ENCODE measurements around the gene GATAD2A. TPM values are rescaled to one million over a fixed set of nuclear protein-coding genes. Genes with fewer than 3 reads are reported as not detected.

Gene GATAD2A
- total RNA-seq, 1 experiment from 2014 or later: 189 TPM

GRCh38 chr19:19514881-19515641, 109.6 kb downstream of the GATAD2A start, which contains the start of gene TSSK6:
Gene TSSK6, minus strand, starts transcription at chr19:19515548. Its CDS starts 121 bp downstream, at chr19:19515427.
- H3K27ac ChIP-seq (ENCODE audit: insufficient read length, low read depth, low read length): no peak within 1 kb of the TSS
- H3K4me1 ChIP-seq (ENCODE audit: insufficient read depth, low read length): no peaks in the 10 kb centered on the region
- H2BK5ac ChIP-seq (ENCODE audit: insufficient read length, low read length): no peak within 1 kb of the TSS
- TF ChIP-seq CTCF (conservative IDR thresholded peaks at IDR 0.05): no peak
- no peak within 1 kb of the TSS for H3K56ac ChIP-seq (ENCODE audit: insufficient read length, low read depth, low read length)
- H3K36me3 Mint-ChIP-seq (ENCODE audit: insufficient read depth in 1 of 3, low read depth in 3 of 3): peaks cover 4 to 22% (median 11%) of the 10 kb centered on the region in 3 experiments; a peak in 6 of 7 replicates
- H2BK20ac ChIP-seq (ENCODE audit: low read depth, low read length, poor library complexity, severe bottlenecking): no peak within 1 kb of the TSS
- no peaks in the 10 kb centered on the region for H3K9me3 ChIP-seq (ENCODE audit: control insufficient read depth, low read depth, low read length)
- no CpG with 5 or more reads among the region's 74 CpGs for WGBS (ENCODE audit: extremely low coverage, insufficient read length, low lambda C conversion rate)
- H3K27me3 ChIP-seq (ENCODE audit: insufficient read depth, low read length): no peaks in the 10 kb centered on the region
- H3K18ac ChIP-seq (ENCODE audit: insufficient read length, low read depth, low read length): peak within 1 kb of the TSS; percentile 69
- peaks cover 4% of the 10 kb centered on the region; the same call in 1 of the 2 replicates for H3K27me3 Mint-ChIP-seq (ENCODE audit: low read depth)
- peak within 1 kb of the TSS; percentile 85 for H3K9ac ChIP-seq (ENCODE audit: extremely low read depth, insufficient read length, low read length)
- H3T11ph ChIP-seq (ENCODE audit: low read length): no peak within 1 kb of the TSS
- no peak within 1 kb of the TSS for H4K5ac ChIP-seq (ENCODE audit: insufficient read length, low read depth, low read length)
- DNase-seq: no peak
- peaks cover 3% of the 10 kb centered on the region for H3K79me1 ChIP-seq (ENCODE audit: insufficient read depth, low read depth, low read length, poor library complexity, severe bottlenecking)
- H3K23ac ChIP-seq (ENCODE audit: insufficient read length, low read depth, low read length): no peak within 1 kb of the TSS
- H2AK5ac ChIP-seq (ENCODE audit: insufficient read length, low read length): no peak within 1 kb of the TSS
- no peaks in the 10 kb centered on the region for H4K20me1 ChIP-seq (ENCODE audit: control insufficient read depth, insufficient read depth, insufficient read length)
- no peak within 1 kb of the TSS for H3K4ac ChIP-seq (ENCODE audit: low read depth, low read length)
- no peak within 1 kb of the TSS for H2BK15ac ChIP-seq (ENCODE audit: low read depth, low read length)
- no peaks in the 10 kb centered on the region for H3K9me3 Mint-ChIP-seq
- H2AFZ ChIP-seq (ENCODE audit: low read length): peak within 1 kb of the TSS; percentile 63
- no peak within 1 kb of the TSS for H4K8ac ChIP-seq (replicated peaks; ENCODE audit: insufficient read length, low read depth, low read length)
- H3K79me2 ChIP-seq (ENCODE audit: insufficient read depth, low read length): peaks cover 11% of the 10 kb centered on the region; the same call in 1 of the 2 replicates
- H4K91ac ChIP-seq (ENCODE audit: insufficient read length, low read depth, low read length): no peak within 1 kb of the TSS
- peak within 1 kb of the TSS; percentile 85 for H3K4me2 ChIP-seq (ENCODE audit: insufficient read depth, insufficient read length, low read length)
- peaks cover 5% of the 10 kb centered on the region for H3K23me2 ChIP-seq (ENCODE audit: insufficient read length, low read depth, low read length, poor library complexity, severe bottlenecking)
- H3K4me3 Mint-ChIP-seq: peak within 1 kb of the TSS; percentile 91 to 94
- H2BK120ac ChIP-seq (ENCODE audit: low read depth, low read length, poor library complexity, severe bottlenecking): no peak within 1 kb of the TSS
- H2BK12ac ChIP-seq (ENCODE audit: insufficient read length, low read depth, low read length): no peak within 1 kb of the TSS
- peak within 1 kb of the TSS; percentile 87 to 96 (median 96) for H3K27ac Mint-ChIP-seq
- H3K14ac ChIP-seq (ENCODE audit: insufficient read depth, low read length): peak within 1 kb of the TSS; percentile 69; the same call in 1 of the 2 replicates
- H3K4me1 Mint-ChIP-seq: peaks cover 3 to 13% of the 10 kb centered on the region in 2 experiments
